Measurements from ENCODE around the gene DHX15.

The DHX15 gene

DNA sequence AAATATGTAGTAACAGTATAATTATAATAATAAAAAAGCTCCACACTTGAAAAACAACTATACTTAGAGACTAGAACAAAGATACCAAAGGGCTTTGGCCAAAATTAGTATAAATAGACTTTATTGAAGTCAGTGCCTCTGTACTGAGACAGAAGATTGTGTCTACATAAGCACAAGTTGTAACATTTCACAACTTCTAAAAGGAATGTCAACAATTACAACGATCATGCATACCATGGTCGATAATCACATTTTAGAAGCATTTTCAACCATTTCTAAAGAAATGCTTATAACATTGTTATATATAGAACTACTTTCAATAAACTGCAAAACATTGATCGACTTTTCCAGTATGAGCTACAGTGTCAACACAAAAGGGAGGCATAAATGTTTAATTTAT is 57.0 kb downstream of the DHX15 start:
- peaks cover 83% of the 10 kb centered on the region for H3K36me3 ChIP-seq
- TF ChIP-seq, protein P1, sequence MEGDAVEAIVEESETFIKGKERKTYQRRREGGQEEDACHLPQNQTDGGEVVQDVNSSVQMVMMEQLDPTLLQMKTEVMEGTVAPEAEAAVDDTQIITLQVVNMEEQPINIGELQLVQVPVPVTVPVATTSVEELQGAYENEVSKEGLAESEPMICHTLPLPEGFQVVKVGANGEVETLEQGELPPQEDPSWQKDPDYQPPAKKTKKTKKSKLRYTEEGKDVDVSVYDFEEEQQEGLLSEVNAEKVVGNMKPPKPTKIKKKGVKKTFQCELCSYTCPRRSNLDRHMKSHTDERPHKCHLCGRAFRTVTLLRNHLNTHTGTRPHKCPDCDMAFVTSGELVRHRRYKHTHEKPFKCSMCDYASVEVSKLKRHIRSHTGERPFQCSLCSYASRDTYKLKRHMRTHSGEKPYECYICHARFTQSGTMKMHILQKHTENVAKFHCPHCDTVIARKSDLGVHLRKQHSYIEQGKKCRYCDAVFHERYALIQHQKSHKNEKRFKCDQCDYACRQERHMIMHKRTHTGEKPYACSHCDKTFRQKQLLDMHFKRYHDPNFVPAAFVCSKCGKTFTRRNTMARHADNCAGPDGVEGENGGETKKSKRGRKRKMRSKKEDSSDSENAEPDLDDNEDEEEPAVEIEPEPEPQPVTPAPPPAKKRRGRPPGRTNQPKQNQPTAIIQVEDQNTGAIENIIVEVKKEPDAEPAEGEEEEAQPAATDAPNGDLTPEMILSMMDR (IDR thresholded peaks at IDR 0.05; ENCODE audit: low read depth, low read length): no peak

DNA sequence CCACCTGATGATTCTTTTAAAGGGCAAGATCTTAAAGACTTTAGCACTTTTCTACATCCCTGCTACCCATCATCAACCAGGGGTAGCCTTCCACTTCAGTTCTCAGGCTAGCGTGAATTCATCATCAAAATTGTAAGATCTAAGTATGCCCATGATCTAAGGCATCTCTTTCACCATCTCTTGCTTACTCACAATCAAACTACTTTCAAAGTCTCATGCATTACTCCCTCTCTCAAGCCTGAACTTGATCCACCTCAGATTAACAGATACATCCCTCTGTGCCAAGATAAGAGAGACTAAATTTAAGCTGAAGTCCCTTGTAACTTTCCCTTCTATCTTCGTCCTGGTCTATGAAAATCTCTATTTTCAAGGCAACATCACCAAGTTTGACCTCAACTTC is 62.8 kb downstream of the DHX15 start:
- Histone ChIP-seq H3K27me3 (no peaks in the 10 kb centered on the region), H3K4me1 (no peaks in the 10 kb centered on the region), H3K4me3 (ENCODE audit: low read depth, low read length) (no peak overlapping the region), H3K36me3 (peaks cover 58% of the 10 kb centered on the region), H3K9me3 (no peaks in the 10 kb centered on the region)
- TF ChIP-seq, protein P1 (IDR thresholded peaks at IDR 0.05; ENCODE audit: low read depth, low read length): no peak
- DNase-seq: no peak

More for the DNA sequence above, 57.0 kb downstream of the DHX15 start:
- no peak for DNase-seq
- Histone ChIP-seq H3K4me3 (ENCODE audit: low read depth, low read length) (no peak overlapping the region), H3K27me3 (no peaks in the 10 kb centered on the region), H3K4me1 (no peaks in the 10 kb centered on the region), H3K9me3 (no peaks in the 10 kb centered on the region)

DNA sequence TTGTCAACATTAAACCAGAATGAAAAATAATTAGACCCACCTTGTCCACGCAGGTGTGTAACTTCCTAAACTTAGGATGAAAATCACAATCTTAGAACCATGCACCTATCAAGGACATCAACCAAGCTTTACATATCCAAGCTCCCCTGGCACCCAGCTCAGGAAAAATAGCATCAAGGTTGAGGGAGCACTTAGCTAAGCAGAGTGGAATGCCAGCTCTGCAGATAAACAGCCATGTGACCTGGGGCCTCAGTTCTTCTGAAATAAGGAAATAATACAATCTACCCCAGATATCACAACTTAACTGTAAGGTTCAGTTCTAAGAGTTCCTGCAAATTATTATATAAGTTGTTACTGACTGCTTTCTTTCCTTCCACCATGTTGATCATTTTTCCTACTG is 64.7 kb downstream of the DHX15 start:
- no peaks in the 10 kb centered on the region for H3K4me1 ChIP-seq
- TF ChIP-seq, protein P1 (IDR thresholded peaks at IDR 0.05; ENCODE audit: low read depth, low read length): no peak
- H3K27me3 ChIP-seq: no peaks in the 10 kb centered on the region
- DNase-seq: no peak
- H3K4me3 ChIP-seq (ENCODE audit: low read depth, low read length): no peak overlapping the region
- peaks cover 56% of the 10 kb centered on the region for H3K36me3 ChIP-seq
- no peaks in the 10 kb centered on the region for H3K9me3 ChIP-seq

DNA sequence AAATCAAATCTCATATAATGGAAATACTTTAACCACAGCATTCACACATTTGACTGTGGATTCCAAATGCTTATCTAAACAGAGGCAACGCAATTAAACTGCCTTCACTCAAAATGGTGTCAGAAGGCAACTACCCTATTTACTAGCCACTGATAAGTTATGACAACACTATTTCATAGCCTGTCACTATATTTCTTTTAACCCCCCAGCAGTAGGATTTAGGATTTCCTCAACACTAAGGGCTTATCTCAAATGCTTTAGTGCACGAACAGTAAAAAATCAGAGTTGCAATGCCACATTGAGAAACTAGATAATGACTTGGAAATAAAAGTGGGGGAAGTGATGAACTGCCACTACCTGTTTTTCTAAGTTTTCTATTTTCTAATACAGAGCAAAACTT is 66.7 kb downstream of the DHX15 start:
- Histone ChIP-seq H3K27me3 (no peaks in the 10 kb centered on the region), H3K4me1 (no peaks in the 10 kb centered on the region), H3K4me3 (ENCODE audit: low read depth, low read length) (no peak overlapping the region), H3K36me3 (peaks cover 46% of the 10 kb centered on the region), H3K9me3 (no peaks in the 10 kb centered on the region)
- TF ChIP-seq, protein P1 (IDR thresholded peaks at IDR 0.05; ENCODE audit: low read depth, low read length): no peak
- no peak for DNase-seq

DNA sequence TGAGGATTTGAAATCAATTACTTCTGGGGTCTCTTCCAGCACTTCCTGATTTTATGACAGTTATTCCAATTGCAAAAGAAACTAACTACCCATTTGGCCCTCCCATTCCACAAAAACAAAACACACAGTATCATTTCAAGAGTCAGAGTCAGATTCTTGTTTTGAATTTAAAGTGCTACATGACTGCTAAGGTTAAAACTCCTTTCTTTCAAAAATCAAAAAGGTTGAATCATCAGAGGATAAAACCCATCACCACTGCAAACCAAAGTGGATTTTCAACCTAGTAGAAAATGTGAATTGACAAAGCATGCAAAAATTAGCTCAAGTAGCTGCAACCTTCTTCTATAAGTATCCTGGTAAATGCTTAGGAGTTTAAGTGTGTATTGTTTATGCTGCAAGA is 67.4 kb downstream of the DHX15 start:
- Histone ChIP-seq H3K9me3 (no peaks in the 10 kb centered on the region), H3K4me1 (no peaks in the 10 kb centered on the region), H3K27me3 (no peaks in the 10 kb centered on the region), H3K36me3 (peaks cover 45% of the 10 kb centered on the region), H3K4me3 (ENCODE audit: low read depth, low read length) (no peak overlapping the region)
- TF ChIP-seq, protein P1 (IDR thresholded peaks at IDR 0.05; ENCODE audit: low read depth, low read length): no peak
- no peak for DNase-seq

DNA sequence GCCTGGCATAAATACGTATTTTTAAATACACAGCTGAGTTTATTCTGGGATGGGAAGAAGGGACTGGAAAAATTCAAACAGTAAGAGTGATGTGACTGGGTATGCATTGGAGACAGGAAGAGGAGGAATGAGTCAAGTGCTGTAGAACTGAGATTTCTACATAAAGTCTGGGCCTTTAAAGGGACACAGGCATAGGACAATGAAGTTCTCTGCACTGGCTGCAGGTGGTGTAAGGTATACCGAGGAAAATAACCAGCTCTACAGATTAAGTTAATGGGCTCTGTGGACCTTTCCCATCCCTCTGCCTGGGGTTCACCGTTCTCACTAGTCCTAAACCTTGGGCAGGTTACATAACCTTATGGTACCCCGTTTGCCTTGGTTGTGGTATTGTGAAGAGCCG is 68.7 kb downstream of the DHX15 start:
- H3K36me3 ChIP-seq: peaks cover 40% of the 10 kb centered on the region
- H3K4me3 ChIP-seq (ENCODE audit: low read depth, low read length): no peak overlapping the region

More for the DNA sequence above, 68.7 kb downstream of the DHX15 start:
- no peaks in the 10 kb centered on the region for H3K4me1 ChIP-seq
- no peak for DNase-seq
- H3K27me3 ChIP-seq: no peaks in the 10 kb centered on the region
- TF ChIP-seq, protein P1 (IDR thresholded peaks at IDR 0.05; ENCODE audit: low read depth, low read length): no peak
- no peaks in the 10 kb centered on the region for H3K9me3 ChIP-seq
